Measurements from ENCODE around the gene LRRC28. TPM values are rescaled to one million over a fixed set of nuclear protein-coding genes. Genes with fewer than 3 reads are reported as not detected.

Gene LRRC28
- total RNA-seq, 1 experiment from 2014 or later, result 24.8 TPM

DNA sequence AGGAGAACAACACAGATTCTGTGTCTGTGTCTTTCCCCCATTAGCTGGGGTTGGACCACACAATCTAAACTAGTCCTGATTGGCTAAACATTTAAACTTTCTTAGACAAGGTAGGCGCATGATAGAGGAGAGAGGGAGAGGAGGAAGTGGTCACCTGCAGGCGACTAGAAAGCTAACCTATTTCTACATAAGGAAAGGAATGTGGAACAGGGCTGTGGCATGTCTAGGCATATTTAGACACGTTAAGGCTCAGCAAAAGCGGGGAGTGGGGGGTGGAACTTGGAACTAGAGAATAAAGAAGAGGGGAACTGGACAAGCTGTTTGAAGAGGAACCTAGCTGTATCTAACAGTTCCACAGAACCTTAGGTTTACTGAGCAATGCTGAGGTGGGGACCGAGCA is 12.8 kb downstream of the LRRC28 start:
- no peaks in the 10 kb centered on the region for H3K4me1 ChIP-seq (replicated peaks)
- H3K27me3 ChIP-seq (replicated peaks), result no peaks in the 10 kb centered on the region
- DNase-seq (ENCODE audit: low read depth in 1 of 2, low spot score in 2 of 2), result no peak
- H3K4me3 ChIP-seq, result no peak overlapping the region
- H3K9me3 ChIP-seq (replicated peaks), result no peaks in the 10 kb centered on the region
- no peaks in the 10 kb centered on the region for H3K36me3 ChIP-seq
- no peak overlapping the region for H3K27ac ChIP-seq

DNA sequence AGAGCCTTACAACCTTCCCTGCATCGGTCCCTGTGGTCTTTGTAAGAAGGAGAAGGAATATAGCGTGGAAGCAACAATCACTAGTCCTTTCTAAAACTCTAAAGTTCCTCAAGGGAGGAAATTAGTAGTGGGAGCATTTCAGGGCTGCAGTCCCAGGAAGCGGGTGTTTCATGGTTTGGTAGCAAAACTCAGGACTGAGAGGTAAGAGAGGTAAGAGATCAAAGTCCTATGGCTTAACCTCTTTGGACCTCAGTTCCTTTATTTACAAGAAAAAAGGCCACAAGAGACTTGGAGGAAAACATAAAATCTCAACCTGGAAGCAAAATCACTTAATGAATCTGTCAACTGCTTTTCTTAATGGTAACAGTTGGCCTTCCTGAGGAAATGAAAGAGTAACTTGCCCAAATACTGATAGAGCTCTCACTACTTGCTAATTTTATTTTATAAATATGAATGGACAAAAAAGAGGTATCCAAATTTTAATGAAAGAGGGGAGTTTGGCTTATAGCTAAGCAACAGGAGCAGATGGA is 14.3 kb downstream of the LRRC28 start:
- Histone ChIP-seq H3K36me3 (no peaks in the 10 kb centered on the region), H3K4me1 (replicated peaks) (no peaks in the 10 kb centered on the region), H3K27ac (no peak overlapping the region), H3K9me3 (replicated peaks) (no peaks in the 10 kb centered on the region; the same call in 1 of the 2 replicates), H3K27me3 (replicated peaks) (no peaks in the 10 kb centered on the region), H3K4me3 (no peak overlapping the region)
- no peak for DNase-seq (ENCODE audit: low read depth in 1 of 2, low spot score in 2 of 2)

DNA sequence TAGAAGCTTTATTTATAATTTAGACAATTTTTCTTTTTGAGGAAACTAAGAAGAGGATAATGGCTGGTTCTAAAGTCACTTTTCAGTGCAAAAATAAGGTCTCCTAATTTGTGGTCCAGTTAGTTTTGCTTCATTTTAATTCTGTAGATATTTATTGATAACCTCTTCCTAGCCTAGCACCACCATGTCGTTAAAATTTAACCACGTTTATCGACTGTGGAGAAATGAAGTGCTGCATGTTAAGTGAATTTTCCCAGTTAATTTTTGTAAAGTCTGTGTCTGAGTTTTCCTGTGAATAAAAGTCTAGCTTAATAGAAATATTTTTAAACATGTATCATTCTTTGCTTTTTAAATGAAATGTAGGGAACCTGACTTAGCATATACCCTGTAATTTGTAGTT is 16.7 kb downstream of the LRRC28 start:
- Histone ChIP-seq H3K36me3 (no peaks in the 10 kb centered on the region), H3K4me3 (no peak overlapping the region), H3K27ac (no peak overlapping the region), H3K4me1 (replicated peaks) (no peaks in the 10 kb centered on the region), H3K27me3 (replicated peaks) (no peaks in the 10 kb centered on the region), H3K9me3 (replicated peaks) (no peaks in the 10 kb centered on the region; the same call in 1 of the 2 replicates)
- no peak for DNase-seq (ENCODE audit: low read depth in 1 of 2, low spot score in 2 of 2)

DNA sequence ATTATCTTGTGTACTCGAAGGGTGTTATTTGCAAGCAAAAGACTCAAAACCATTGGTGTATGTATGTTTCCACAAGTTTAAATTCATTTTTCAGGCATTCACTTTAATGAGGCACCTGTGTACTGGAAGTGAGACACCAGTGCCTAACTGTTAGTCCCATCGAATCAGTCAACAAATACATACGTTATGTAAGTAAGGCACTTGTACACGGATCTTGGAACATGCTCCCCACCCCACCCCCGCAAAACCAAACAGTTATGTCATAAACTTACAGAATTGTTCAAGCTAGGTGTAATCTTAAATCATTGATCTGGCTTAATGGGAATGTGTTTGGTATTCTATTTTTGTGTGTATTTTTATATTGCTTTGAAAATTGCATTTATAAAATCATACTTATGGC is 17.1 kb downstream of the LRRC28 start:
- Histone ChIP-seq H3K9me3 (replicated peaks) (no peaks in the 10 kb centered on the region; the same call in 1 of the 2 replicates), H3K4me1 (replicated peaks) (no peaks in the 10 kb centered on the region), H3K27me3 (replicated peaks) (no peaks in the 10 kb centered on the region), H3K27ac (no peak overlapping the region), H3K36me3 (no peaks in the 10 kb centered on the region), H3K4me3 (no peak overlapping the region)
- no peak for DNase-seq (ENCODE audit: low read depth in 1 of 2, low spot score in 2 of 2)

DNA sequence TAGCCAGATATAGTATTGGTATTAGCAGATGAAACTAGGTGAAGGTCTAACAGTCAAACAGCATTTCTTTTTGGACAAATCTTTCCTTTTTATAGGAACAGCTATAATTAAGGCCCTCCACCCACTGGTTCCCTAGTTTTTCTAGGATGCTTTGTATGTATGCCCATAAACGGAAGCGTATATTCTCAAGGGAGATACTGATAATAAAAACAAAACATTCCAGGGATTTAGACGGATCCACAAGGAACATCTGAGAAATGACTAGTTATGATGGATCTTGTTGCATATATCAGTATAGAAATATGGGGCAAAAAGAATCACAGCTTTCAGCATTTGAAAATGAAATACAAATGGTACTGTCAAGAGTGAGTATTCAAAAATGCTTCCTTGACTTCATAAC is 22.5 kb downstream of the LRRC28 start:
- H3K27ac ChIP-seq, result no peak overlapping the region
- no peak for DNase-seq (ENCODE audit: low read depth in 1 of 2, low spot score in 2 of 2)
- no peak overlapping the region for H3K4me3 ChIP-seq
- H3K9me3 ChIP-seq (replicated peaks), result no peaks in the 10 kb centered on the region; the same call in 1 of the 2 replicates
- H3K27me3 ChIP-seq (replicated peaks), result no peaks in the 10 kb centered on the region
- H3K4me1 ChIP-seq (replicated peaks), result no peaks in the 10 kb centered on the region
- 0 out of 2 replicates have a peak, but pooled peaks cover 1% of the 10 kb centered on the region for H3K36me3 ChIP-seq

DNA sequence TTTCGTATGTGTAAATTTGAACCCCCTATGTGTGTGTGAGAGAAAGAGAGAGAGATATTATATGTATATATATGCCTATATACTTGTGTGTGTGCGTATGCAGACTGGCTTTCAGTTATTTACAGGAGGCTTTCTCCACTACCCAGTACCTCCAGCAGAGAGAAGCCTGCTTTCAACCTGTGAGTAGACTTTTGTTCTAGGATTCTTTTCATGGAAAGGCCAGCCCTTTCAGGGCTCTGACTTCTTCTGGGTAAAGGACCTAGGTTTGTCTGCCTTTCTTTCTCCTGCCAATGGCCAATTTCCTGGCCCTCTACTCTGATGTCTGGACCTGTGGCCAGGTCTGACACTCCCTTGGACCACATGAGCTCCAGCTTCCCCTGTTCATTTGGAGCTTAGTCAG is 23.8 kb downstream of the LRRC28 start:
- H3K27me3 ChIP-seq (replicated peaks), result no peaks in the 10 kb centered on the region
- no peak overlapping the region for H3K27ac ChIP-seq
- H3K4me1 ChIP-seq (replicated peaks), result no peaks in the 10 kb centered on the region; the same call in 1 of the 2 replicates
- no peak overlapping the region for H3K4me3 ChIP-seq
- H3K36me3 ChIP-seq, result 0 out of 2 replicates have a peak, but pooled peaks cover 3% of the 10 kb centered on the region
- no peak for DNase-seq (ENCODE audit: low read depth in 1 of 2, low spot score in 2 of 2)
- no peaks in the 10 kb centered on the region; the same call in 1 of the 2 replicates for H3K9me3 ChIP-seq (replicated peaks)

DNA sequence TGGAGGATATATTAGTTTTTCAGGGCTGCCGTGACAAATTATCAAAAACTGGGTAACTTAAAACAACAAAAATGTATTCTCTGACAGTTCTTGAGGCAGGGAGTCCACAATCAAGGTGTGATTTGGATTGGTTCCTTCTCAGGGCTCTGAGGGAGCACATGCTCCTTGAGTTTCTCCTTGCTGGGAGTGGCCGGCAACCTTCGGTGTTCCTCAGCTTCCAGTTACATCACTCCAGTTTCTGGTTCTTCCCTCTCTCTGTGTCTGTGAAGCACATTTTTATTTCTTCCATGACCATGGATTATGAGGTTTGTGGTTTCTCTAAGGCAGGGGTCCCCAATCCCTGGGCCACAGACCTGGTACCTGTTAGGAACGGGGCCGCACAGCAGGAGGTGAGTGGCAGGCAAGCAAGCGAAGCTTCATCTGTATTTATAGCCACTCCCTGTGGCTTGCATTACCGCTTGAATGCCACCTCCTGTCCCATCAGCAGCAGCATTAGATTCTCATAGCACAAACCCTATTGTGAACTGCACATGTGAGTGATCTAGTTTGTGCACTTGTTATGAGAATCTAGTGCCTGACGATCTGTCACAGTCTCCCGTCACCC is 24.3 kb downstream of the LRRC28 start:
- Histone ChIP-seq H3K9me3 (replicated peaks) (no peaks in the 10 kb centered on the region; the same call in 1 of the 2 replicates), H3K27ac (no peak overlapping the region), H3K27me3 (replicated peaks) (no peaks in the 10 kb centered on the region), H3K36me3 (0 out of 2 replicates have a peak, but pooled peaks cover 3% of the 10 kb centered on the region), H3K4me1 (replicated peaks) (no peaks in the 10 kb centered on the region; the same call in 1 of the 2 replicates), H3K4me3 (no peak overlapping the region)
- no peak for DNase-seq (ENCODE audit: low read depth in 1 of 2, low spot score in 2 of 2)

DNA sequence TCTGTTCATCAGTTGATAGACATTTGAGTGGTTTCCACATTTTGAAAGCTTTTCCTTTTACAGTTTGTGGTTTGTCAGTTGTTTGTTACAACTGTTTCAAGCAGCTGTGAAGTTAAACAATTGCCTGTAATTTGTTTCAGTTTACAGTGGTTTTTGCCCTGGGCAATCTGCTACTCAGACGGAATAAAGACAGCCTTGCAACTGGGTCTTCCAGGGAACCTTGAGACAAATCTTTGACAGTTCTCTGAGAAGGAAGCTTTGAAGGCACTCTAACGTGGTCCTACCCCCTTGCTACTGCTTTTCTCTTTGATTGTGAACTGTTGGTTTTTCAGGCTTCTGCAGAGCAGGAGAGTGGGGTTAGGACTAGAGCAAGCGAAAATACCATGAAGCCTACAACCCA is 28.0 kb downstream of the LRRC28 start:
- H3K36me3 ChIP-seq, result 0 out of 2 replicates have a peak, but pooled peaks cover 3% of the 10 kb centered on the region
- no peak overlapping the region for H3K27ac ChIP-seq
- DNase-seq (ENCODE audit: low read depth in 1 of 2, low spot score in 2 of 2), result no peak
- no peak overlapping the region for H3K4me3 ChIP-seq
- no peaks in the 10 kb centered on the region; the same call in 1 of the 2 replicates for H3K4me1 ChIP-seq (replicated peaks)
- H3K27me3 ChIP-seq (replicated peaks), result no peaks in the 10 kb centered on the region
- no peaks in the 10 kb centered on the region for H3K9me3 ChIP-seq (replicated peaks)

DNA sequence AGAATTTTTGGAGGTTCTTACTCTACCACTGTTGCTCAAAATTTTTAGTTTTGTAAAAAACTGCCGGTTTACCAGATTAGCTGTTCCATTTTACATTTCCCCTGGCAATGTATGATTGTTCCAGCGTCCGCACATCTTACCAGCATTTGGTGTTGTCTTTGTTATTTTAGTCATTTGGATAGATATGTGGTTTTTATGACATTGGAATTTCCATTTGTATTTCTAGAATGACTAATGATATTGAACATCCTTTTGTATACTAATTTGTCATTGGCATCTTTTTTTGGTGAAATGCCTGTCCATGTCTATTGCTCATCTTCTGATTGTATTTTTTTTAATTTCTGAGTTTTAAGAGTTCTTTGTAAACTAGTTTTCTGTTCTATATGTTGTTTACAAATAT is 28.5 kb downstream of the LRRC28 start:
- no peak for DNase-seq (ENCODE audit: low read depth in 1 of 2, low spot score in 2 of 2)
- Histone ChIP-seq H3K9me3 (replicated peaks) (no peaks in the 10 kb centered on the region), H3K27me3 (replicated peaks) (no peaks in the 10 kb centered on the region), H3K27ac (no peak overlapping the region), H3K36me3 (0 out of 2 replicates have a peak, but pooled peaks cover 3% of the 10 kb centered on the region), H3K4me1 (replicated peaks) (no peaks in the 10 kb centered on the region; the same call in 1 of the 2 replicates), H3K4me3 (no peak overlapping the region)

DNA sequence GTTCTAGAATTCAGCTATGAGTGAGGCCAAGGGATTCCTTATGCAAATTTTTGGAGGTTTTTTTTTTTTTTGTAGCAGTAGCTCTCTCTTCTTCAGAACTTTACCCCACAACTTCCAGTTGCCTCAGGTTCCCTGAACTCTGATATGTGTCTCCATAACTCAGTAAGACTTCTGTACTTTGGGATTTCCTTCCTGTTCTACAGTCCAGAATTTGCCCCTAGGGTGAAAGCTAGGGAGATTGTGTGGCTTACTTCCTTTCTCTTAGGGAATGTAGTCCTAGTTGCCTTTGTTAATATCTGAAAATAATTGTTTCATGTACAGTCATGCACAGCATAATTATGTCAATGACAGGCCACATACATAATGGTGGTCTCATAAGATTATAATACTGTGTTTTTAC is 30.8 kb downstream of the LRRC28 start:
- no peak for DNase-seq (ENCODE audit: low read depth in 1 of 2, low spot score in 2 of 2)
- H3K27ac ChIP-seq, result no peak overlapping the region
- H3K9me3 ChIP-seq (replicated peaks), result no peaks in the 10 kb centered on the region
- no peak overlapping the region for H3K4me3 ChIP-seq
- H3K4me1 ChIP-seq (replicated peaks), result no peaks in the 10 kb centered on the region; the same call in 1 of the 2 replicates
- H3K27me3 ChIP-seq (replicated peaks), result no peaks in the 10 kb centered on the region
- H3K36me3 ChIP-seq, result 0 out of 2 replicates have a peak, but pooled peaks cover 3% of the 10 kb centered on the region

DNA sequence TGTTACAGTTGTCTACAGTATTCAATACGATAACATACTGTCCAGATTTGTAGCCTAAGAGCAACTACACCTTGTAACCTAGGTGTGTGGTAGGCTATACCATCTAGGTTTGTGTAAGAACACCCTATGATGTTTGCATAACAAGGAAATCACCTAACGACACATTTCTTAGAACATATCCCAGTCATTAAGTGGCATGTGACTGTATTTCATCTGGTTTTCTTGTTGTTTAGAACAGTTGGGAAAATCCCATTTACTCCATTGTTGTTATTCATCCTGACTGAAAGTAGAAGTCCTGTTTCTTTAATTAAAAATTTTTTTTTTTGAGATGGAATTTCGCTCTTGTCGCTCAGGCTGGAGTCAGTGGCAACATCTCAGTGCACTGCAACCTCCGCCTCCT is 31.3 kb downstream of the LRRC28 start:
- DNase-seq (ENCODE audit: low read depth in 1 of 2, low spot score in 2 of 2), result no peak
- H3K9me3 ChIP-seq (replicated peaks), result no peaks in the 10 kb centered on the region
- no peak overlapping the region for H3K27ac ChIP-seq
- H3K4me3 ChIP-seq, result no peak overlapping the region
- no peaks in the 10 kb centered on the region; the same call in 1 of the 2 replicates for H3K4me1 ChIP-seq (replicated peaks)
- 0 out of 2 replicates have a peak, but pooled peaks cover 3% of the 10 kb centered on the region for H3K36me3 ChIP-seq
- H3K27me3 ChIP-seq (replicated peaks), result no peaks in the 10 kb centered on the region

DNA sequence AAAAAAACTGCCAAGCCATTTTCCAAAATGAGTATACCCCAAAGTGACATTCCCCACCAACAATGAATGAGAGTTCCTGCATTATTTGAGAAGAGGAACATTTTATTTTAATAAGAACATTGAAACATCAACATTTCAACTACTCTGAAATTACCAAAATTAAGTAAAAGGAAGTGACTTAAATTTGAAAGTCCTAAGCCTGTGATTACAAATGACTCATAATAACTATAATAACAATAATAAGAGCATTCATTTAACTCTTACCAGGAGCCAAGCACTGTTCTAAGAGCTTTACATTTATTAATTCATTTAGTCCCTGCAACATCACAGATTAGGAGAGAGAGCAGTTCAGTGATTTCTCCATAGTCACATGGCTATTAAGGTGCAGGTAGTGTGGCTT is 32.4 kb downstream of the LRRC28 start:
- DNase-seq (ENCODE audit: low read depth in 1 of 2, low spot score in 2 of 2), result no peak
- no peak overlapping the region for H3K27ac ChIP-seq
- no peaks in the 10 kb centered on the region for H3K27me3 ChIP-seq (replicated peaks)
- H3K36me3 ChIP-seq, result peaks cover 2% of the 10 kb centered on the region; the same call in 1 of the 2 replicates
- H3K4me1 ChIP-seq (replicated peaks), result no peaks in the 10 kb centered on the region; the same call in 1 of the 2 replicates
- H3K9me3 ChIP-seq (replicated peaks), result no peaks in the 10 kb centered on the region
- H3K4me3 ChIP-seq, result no peak overlapping the region

DNA sequence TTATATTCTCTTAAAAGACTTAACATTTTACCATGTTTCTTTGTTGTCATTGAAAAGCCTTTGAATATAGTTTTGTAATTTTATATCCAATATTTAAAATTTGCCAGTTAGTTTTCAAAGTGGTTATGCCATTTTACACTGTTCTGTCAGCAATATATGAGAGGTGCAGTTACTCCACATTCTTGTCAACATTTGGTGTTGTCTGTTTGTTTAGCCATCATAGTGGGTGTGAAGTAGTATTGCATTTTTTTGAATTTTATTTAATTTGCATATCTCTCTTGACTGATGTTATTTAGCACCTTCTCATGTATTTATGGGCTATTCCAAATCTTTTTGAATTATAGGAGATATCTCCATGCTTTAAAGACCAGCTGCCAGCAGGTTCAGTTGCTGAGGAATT is 40.4 kb downstream of the LRRC28 start:
- peaks cover 5% of the 10 kb centered on the region for H3K36me3 ChIP-seq
- H3K9me3 ChIP-seq (replicated peaks), result peaks cover 7% of the 10 kb centered on the region; the same call in 1 of the 2 replicates
- no peaks in the 10 kb centered on the region for H3K27me3 ChIP-seq (replicated peaks)
- no peaks in the 10 kb centered on the region for H3K4me1 ChIP-seq (replicated peaks)
- no peak for DNase-seq (ENCODE audit: low read depth in 1 of 2, low spot score in 2 of 2)
- no peak overlapping the region for H3K27ac ChIP-seq
- no peak overlapping the region for H3K4me3 ChIP-seq

DNA sequence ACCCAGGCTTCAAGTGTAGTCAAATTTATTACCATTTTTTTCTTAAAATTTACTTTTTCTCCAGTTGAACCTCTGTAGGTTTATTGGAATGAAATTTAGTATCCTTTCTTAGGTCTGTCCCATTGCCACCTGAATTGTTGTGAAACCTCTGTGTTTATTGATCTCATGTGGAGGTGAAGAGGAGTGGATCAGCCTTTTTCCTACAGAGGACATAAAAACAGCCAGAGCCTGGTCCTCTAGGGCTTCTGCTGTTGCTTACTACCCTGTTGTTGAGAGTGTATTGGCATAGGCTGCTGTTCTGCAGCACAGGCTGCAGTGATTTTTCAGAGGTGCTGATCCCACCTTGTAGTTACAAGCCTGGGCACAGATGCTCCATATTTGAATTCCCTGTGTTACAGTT is 44.6 kb downstream of the LRRC28 start:
- Histone ChIP-seq H3K27me3 (replicated peaks) (no peaks in the 10 kb centered on the region), H3K4me3 (no peak overlapping the region), H3K36me3 (peaks cover 5% of the 10 kb centered on the region; the same call in 1 of the 2 replicates), H3K4me1 (replicated peaks) (no peaks in the 10 kb centered on the region), H3K27ac (no peak overlapping the region), H3K9me3 (replicated peaks) (peaks cover 7% of the 10 kb centered on the region; the same call in 1 of the 2 replicates)
- DNase-seq (ENCODE audit: low read depth in 1 of 2, low spot score in 2 of 2), result no peak
